Measurements from ENCODE around the gene SOCS1. TPM values are rescaled to one million over a fixed set of nuclear protein-coding genes. Genes with fewer than 3 reads are reported as not detected.

SOCS1 gene
- total RNA-seq, 1 donor from 2014 or later, result 11.7 TPM

DNA sequence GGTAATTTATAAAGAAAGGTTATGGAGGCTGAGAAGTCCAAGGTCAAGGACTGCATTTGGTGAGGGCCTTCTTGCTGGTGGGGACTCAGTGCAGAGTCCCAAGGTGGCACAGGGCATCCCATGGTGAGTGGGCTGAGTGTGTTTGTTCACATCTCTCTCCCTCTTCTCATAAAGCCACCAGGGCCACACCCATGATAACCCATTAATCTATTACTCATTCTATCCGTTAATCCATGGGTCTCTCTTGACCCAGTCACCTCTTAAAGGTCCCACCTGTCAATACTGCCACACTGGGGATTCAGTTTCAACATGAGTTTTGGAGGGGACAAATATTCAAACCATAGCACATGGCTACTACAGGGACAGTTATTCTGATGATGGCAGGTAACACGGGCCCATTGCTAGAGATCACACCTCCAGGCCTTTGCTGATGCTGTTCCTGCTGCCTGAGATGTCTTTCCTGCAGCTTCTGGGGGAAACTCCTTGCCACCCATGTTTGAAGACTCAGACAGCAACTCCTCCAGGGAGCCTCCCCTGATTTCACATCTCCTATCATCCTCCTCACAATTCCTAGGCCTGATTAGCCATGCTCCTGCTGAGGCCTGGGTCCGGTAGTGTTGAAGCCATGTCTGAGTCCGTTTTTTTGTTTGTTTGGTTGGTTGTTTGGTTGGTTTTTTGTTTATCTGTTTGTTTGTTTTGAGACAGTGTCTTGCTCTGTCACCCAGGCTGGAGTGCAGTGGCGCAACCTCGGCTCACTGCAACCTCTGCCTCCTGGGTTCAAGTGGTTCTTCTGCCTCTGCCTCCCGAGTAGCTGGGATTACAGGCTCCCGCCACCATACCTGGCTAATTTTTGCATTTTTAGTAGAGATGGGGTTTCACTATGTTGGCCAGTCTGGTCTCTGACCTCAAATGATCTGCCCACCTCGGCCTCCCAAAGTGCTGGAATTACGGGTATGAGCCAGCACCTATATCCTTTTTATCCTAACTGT, 16.1 kb downstream of the SOCS1 start:
- no peaks in the 10 kb centered on the region for H3K4me1 Mint-ChIP-seq
- H3K36me3 Mint-ChIP-seq, result no peaks in the 10 kb centered on the region
- TF ChIP-seq, protein P1, sequence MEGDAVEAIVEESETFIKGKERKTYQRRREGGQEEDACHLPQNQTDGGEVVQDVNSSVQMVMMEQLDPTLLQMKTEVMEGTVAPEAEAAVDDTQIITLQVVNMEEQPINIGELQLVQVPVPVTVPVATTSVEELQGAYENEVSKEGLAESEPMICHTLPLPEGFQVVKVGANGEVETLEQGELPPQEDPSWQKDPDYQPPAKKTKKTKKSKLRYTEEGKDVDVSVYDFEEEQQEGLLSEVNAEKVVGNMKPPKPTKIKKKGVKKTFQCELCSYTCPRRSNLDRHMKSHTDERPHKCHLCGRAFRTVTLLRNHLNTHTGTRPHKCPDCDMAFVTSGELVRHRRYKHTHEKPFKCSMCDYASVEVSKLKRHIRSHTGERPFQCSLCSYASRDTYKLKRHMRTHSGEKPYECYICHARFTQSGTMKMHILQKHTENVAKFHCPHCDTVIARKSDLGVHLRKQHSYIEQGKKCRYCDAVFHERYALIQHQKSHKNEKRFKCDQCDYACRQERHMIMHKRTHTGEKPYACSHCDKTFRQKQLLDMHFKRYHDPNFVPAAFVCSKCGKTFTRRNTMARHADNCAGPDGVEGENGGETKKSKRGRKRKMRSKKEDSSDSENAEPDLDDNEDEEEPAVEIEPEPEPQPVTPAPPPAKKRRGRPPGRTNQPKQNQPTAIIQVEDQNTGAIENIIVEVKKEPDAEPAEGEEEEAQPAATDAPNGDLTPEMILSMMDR (IDR thresholded peaks at IDR 0.05; ENCODE audit: unreplicated experiment), result no peak
- H3K27me3 Mint-ChIP-seq (ENCODE audit: low read depth), result no peaks in the 10 kb centered on the region
- no peak for DNase-seq (ENCODE audit: low spot score in 2 of 2, unreplicated experiment in 2 of 2)
- no peak overlapping the region for H3K27ac Mint-ChIP-seq
- no peaks in the 10 kb centered on the region for H3K9me3 Mint-ChIP-seq
- no peak overlapping the region for H3K4me3 Mint-ChIP-seq

DNA sequence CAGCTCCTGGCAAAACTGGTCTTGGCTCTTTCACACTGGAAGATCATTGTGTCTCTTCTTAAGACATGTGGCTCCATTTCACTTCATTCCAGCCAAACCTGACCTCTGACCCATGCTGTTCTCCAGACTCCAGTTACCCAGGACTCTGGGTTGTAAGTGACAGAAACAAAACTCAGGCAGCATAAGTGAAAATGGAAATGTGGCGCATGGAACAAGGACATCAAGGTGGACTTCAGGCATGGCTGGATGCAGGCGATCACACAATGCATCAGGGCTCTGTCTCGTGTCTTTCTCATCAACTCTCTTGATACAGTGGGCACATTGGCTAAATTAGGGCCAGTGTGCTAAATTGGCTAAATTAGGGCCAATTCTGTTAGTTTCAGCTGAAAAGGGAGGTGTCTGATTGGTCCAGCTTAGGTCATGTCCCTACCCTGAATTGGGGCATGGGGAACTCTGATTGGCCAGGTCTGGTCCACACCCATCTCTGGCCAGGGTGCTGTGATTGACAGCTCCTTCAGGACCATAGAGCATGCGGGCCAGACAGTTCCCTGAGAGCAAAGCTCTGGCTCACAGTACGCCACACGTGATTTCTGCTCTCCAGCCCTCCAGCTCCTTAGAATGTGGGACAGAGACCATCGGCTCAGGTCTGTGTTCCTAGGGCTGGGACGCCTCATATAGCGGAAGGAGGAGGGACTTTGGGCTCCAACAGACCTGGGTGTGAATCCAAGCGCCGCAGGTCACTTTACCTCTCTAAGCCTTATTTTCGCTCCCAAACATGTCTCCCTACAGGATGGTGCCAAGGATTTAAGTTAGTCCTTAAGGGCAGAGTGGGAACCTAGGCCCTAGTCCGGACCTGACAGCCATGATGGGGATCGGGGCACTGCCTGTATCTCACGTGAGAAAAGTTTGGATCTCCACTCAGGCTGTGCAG, 17.5 kb downstream of the SOCS1 start:
- TF ChIP-seq, protein P1 (IDR thresholded peaks at IDR 0.05; ENCODE audit: unreplicated experiment), result no peak
- H3K27ac Mint-ChIP-seq, result no peak overlapping the region
- no peaks in the 10 kb centered on the region for H3K9me3 Mint-ChIP-seq
- no peak for DNase-seq (ENCODE audit: low spot score in 2 of 2, unreplicated experiment in 2 of 2)
- H3K27me3 Mint-ChIP-seq (ENCODE audit: low read depth), result no peaks in the 10 kb centered on the region
- H3K4me3 Mint-ChIP-seq, result no peak overlapping the region
- H3K4me1 Mint-ChIP-seq, result no peaks in the 10 kb centered on the region
- H3K36me3 Mint-ChIP-seq, result no peaks in the 10 kb centered on the region

- no peaks in the 10 kb centered on the region for H3K36me3 Mint-ChIP-seq
- no peaks in the 10 kb centered on the region for H3K27me3 Mint-ChIP-seq (ENCODE audit: low read depth)
- no peak overlapping the region for H3K4me3 Mint-ChIP-seq
- H3K4me1 Mint-ChIP-seq, result no peaks in the 10 kb centered on the region
- H3K9me3 Mint-ChIP-seq, result no peaks in the 10 kb centered on the region
- H3K27ac Mint-ChIP-seq, result no peak overlapping the region
- no peak for DNase-seq (ENCODE audit: low spot score in 2 of 2, unreplicated experiment in 2 of 2)
- TF ChIP-seq, protein P1 (IDR thresholded peaks at IDR 0.05; ENCODE audit: unreplicated experiment), result no peak
These were observed 19.3 kb downstream of the SOCS1 start for GRCh38 chr16:11236461-11237254.

- TF ChIP-seq, protein P1 (IDR thresholded peaks at IDR 0.05; ENCODE audit: unreplicated experiment), result no peak
- no peak for DNase-seq (ENCODE audit: low spot score in 2 of 2, unreplicated experiment in 2 of 2)
- Mint-ChIP-seq H3K9me3 (no peaks in the 10 kb centered on the region), H3K36me3 (no peaks in the 10 kb centered on the region), H3K4me1 (no peaks in the 10 kb centered on the region), H3K27ac (no peak overlapping the region), H3K27me3 (ENCODE audit: low read depth) (no peaks in the 10 kb centered on the region), H3K4me3 (no peak overlapping the region)
These were observed 20.4 kb downstream of the SOCS1 start for GRCh38 chr16:11235703-11235991.
